ENCODE data around the gene PTPRE.

DNA sequence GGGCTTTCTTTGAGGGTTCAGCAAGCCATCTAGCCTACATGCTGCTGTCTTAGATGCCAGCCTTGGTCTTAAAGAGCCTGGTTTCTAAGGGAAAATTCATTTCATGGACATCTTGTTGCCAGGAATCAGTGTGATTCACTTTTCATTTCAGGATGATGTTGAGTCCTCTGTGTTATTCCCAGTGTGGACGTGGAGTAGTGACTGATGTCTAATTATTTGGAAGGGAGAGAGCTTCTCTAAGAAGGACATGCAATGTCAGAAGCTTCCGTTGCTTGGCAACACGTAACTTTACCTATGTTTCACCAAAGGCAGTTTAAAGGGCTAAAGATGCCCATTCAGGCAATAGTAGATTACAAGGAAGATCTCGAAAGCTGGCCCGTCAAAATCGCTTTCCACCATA is 89.0 kb downstream of the PTPRE start:
- TF ChIP-seq, protein P1, sequence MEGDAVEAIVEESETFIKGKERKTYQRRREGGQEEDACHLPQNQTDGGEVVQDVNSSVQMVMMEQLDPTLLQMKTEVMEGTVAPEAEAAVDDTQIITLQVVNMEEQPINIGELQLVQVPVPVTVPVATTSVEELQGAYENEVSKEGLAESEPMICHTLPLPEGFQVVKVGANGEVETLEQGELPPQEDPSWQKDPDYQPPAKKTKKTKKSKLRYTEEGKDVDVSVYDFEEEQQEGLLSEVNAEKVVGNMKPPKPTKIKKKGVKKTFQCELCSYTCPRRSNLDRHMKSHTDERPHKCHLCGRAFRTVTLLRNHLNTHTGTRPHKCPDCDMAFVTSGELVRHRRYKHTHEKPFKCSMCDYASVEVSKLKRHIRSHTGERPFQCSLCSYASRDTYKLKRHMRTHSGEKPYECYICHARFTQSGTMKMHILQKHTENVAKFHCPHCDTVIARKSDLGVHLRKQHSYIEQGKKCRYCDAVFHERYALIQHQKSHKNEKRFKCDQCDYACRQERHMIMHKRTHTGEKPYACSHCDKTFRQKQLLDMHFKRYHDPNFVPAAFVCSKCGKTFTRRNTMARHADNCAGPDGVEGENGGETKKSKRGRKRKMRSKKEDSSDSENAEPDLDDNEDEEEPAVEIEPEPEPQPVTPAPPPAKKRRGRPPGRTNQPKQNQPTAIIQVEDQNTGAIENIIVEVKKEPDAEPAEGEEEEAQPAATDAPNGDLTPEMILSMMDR (IDR thresholded peaks at IDR 0.05), result no peak
- TF ChIP-seq EZH2phosphoT487 (IDR thresholded peaks at IDR 0.05) (no peak), EZH2 (IDR thresholded peaks at IDR 0.05) (no peak)

Data from neural progenitor cell (in vitro differentiated cells).